Stimulated activated naive CD4-positive, alpha-beta T cell treated with Interleukin-2 at 50 U/mL for 16 hours (primary cell): ENCODE measurements around the gene SLC46A1.

Source experiments
- DNase-seq: peaks from one replicate; lab custom pipeline; 2025; lab: John Stamatoyannopoulos, UW

Gene SLC46A1

GRCh38 chr17:28350271-28350670 lies 55.7 kb downstream of the SLC46A1 start:
- DNase-seq = no peak

- no peak for DNase-seq
These were observed 57.0 kb downstream of the SLC46A1 start for GRCh38 chr17:28348979-28349378.

- no peak for DNase-seq
These were observed 58.6 kb downstream of the SLC46A1 start for GRCh38 chr17:28347261-28347891.

GRCh38 chr17:28346746-28347246 lies 59.2 kb downstream of the SLC46A1 start:
- no peak for DNase-seq

GRCh38 chr17:28346199-28346580 lies 59.8 kb downstream of the SLC46A1 start:
- no peak for DNase-seq

- no peak for DNase-seq
These were observed 60.4 kb downstream of the SLC46A1 start for GRCh38 chr17:28345419-28346198.
